Measurements from ENCODE around the gene GPRC5C.

GPRC5C gene

DNA sequence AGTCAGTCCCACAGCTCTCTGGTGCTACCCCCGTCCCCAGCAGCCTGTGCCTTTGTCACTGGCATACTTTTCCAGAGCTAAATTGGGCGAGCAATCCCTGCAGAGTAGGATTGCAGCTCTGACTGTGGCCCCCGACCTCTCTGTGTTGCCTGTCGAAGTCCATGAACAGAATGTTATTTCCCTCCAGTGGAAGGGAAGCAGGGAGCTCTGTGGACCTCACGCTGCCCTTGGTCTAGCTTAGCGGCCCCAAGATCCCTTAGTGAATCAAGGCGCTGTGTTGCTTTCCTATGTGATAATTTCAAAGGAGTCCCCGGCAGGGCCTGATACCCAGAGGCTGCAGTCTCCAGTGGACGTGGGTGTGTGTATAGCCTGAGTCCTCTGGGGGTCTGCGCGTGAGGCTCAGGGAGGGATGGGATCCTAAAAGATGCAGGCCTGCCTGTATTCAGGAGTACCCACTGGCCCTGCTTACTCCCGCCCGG, 19.1 kb downstream of the GPRC5C start:
- H3K4me3 ChIP-seq (ENCODE audit: low read depth, low read length) = no peak overlapping the region

DNA sequence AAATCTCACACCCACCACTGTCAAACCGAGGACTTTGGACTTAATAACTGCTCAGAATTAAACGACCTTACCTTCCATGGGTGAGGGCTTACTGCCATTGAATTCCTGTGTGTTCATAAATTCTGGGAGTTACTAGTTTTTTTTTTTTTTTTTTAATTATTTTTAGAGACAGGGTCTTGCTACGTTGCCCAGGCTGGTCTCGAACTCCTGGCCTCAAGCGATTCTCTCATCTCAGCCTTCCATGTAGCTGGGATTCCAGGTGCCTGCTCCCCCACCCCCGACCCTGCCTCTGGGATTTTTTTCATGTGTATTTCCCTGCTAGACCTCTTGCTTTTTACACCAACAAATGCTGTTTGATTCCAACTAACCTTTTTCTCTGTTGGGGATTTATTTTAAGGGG, 19.7 kb downstream of the GPRC5C start:
- no peak overlapping the region for H3K4me3 ChIP-seq (ENCODE audit: low read depth, low read length)

DNA sequence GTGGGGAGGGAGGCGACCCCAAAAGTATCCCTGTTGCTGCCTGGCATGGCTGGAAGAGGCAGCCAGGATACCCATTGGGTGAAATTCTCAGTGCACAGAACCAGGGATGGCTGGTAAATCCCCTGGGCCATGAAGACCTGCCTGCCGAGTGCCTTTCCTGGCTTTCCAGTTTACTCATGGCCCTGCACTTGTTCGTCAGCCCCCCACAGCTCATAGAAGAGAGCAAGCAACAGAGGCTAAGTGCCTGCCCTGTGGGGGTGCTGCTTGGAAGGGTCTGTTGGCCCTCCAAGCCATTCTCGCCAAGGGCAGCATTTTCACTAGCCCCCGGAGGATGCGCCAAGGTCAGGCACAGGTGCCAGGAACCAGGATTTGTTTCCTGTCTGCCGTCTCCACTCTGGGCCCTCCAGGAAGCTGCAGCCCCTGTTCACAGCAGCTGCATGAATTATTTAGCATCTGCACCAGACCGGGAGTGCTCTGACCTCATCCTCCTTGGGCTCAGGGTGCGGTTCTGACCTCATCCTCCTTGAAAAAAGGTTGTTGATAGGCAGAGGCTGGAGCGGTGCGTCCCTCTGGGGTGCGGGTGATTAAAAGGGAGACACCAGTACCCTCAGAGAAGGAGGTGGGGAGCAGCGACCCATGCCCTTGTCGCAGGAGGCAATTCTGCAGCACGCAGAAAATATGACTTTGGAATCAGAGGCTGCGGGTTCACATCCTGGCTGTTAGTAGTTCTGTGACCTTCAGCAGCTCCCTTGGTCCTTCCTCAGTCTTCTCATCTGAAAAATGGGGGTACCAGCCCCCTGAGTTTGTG, 20.3 kb downstream of the GPRC5C start:
- H3K4me3 ChIP-seq (ENCODE audit: low read depth, low read length) = no peak overlapping the region

DNA sequence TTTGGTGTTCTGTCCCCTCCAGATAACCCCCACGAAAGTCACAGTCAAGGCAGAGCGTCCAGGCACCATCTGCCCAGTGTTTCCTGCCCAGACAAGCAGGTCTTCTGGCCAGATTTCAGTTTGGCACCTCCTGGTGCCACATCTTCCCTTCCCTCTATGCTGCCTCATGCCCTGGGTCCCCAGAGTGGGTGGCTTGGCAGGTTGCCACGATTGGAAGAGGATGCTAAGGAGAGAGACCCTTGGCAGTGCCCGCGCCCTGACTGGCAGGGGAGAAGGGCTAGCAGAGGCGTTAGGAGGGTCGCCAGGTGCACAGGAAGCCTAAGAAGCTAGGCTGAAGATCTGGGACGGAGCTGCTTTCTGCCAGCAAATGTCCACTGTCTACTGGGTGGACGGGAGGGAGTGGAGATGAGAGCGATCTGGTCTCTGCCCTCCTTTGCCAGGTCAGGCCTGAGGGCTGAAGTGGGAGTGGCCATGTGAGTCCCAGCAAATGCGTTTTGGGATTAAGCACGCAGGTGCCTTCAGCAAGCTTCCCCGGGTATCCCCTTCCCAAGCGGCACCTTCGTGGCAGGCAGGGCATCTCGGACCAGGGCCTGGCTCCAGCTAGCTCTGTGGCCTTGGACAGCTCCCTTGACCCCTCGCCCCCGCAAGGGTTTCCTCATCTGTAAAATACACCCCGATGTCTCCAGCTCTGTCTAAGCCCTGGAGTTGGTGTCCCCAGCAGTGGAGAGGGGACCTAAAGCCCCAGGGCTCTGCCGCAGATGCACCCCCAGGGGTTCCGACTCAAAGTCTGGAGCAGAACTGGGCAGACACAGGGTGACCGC, 21.2 kb downstream of the GPRC5C start:
- H3K4me3 ChIP-seq (ENCODE audit: low read depth, low read length) = no peak overlapping the region

DNA sequence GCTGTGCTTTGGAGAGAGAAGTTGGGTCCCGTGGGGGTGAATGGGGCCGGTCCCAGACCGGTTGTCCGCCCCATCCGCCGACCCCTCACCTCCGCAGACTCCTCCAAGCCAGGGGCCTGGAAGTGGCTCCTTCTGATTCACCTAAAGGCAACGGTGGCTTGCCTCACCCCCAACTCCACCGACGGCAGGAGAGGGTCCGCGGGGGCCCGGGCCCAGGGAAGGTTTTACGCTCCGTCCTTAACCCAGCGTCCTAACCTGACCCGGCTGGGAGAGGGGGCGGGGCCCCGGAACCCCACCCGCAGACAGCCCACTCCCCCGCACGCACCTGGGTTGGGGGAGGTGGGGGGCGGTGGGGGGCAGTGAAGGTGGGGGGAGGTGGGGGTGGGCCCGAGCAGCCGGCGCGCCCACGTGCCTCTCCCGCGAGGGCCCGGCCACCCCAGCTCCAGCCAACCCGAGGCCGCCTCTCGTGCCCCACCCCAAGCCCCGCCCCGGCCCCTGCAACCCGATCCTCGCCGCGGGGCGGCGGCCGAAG, 21.8 kb downstream of the GPRC5C start:
- H3K4me3 ChIP-seq (ENCODE audit: low read depth, low read length) = peak overlapping the region; percentile 8

DNA sequence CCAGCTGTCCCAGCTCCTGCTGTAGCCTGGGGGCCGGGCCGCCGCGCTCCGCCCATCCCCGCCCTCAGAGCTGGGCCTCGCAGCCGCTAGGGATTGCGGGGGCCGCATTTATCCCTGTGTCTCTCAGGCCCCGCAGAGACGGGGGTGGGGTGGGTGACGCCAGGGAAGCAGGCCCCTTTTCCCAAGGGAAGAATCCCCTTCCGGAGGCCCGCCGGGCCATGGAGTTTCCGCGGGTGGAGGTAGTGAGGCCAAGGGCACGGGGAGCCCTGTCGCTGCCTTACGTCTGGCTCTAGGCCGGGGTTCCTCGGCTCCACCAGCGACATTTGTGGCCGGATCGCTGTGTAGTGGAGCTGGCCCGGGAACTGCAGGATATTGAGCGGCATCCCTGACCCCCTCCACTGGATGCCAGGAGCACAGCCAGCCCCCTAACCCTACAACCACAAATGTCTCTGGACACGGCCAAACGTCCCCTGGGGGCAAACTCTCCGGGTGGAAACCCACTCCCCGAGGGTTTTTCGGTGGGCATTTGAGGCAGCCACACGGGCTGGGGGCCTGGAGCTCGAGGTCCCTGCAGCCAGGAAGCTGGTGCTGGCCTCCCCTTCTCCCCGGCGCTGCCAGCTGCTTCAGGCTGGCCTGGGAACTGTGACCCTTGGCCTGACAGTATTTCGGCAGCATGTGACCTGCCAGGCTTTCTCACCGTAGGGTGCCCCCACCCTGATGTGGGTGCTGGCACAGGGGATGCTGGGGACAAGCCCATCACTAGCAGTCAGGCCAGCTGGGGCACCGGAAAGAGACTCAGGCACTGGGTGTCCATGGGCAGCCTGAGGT, 22.5 kb downstream of the GPRC5C start:
- peak overlapping the region; percentile 30 for H3K4me3 ChIP-seq (ENCODE audit: low read depth, low read length)

DNA sequence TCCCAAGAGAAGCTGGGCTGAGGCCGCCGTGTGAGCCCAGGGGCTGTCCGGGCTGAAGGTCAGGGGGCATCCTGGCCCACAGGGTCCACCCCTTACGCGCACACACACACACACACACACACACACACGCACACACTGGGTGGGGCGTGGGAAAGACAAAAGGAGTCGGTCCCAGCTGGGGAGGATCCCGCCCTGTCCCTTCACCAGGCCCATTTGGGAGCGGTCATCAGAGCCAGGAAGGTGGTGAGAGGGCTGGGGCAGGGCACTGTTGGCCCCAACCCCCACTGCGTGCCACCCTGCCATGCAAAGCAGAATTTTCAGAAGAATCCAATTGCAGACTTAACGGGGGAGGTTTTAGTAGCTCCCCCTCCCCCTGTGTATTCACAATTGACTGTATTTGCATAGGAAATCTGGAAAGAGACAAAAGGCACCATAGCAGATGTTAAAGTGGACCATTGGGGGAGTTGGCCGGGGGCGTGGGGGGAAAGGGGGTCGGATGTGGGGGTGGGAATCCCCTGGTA, 23.2 kb downstream of the GPRC5C start:
- no peak overlapping the region for H3K4me3 ChIP-seq (ENCODE audit: low read depth, low read length)

DNA sequence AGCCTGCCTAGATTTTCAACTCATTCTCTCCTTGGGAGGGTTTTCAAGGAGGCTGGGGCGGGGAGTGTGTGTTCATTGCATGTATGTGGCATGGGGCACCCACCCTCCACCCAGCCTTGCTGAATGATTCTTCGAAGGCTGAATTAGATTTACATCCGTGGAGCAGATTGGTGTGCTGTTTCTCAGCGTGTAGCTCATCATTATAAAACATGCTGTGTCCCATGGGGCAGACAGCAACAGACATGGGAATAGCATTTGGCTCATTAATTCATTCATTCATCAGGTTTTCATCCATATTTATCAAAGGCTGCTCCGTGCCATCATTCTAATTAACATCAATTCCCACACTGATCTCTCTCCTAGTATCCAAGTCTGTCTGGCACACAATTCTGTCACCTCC, 23.9 kb downstream of the GPRC5C start:
- H3K4me3 ChIP-seq (ENCODE audit: low read depth, low read length) = no peak overlapping the region

DNA sequence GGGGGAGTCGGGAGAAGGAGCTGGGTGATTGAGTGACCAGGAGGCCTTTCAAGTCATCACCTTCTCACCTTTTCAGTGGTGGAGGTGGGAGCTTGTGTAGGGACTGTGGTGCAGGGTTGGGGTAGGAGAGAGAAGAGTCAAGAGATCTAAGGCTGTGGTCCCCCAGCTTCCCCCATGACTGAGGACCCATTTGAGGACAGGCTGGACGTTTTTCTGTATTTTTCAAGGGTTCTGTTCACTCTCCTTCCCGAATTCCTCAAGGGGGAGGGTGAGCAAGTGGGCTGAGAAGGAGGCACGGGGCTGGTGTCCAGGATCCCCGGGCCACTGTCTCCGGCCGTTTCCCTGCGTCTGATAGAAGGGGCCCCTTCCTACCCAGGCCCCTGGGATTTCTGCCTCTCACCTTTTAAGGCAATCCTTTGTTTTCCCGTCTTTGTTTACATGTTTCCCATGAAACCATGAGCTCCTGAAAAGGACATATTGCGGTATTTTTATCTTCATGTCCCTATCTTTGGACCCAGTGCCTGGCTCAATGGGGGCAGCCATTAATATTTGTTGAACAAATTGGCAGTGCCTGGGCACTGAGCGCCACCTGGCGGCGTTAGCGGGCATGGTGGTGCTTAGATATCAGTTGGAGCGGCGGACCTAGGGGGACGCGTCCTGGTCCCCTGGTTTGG, 25.4 kb downstream of the GPRC5C start:
- no peak overlapping the region for H3K4me3 ChIP-seq (ENCODE audit: low read depth, low read length)

DNA sequence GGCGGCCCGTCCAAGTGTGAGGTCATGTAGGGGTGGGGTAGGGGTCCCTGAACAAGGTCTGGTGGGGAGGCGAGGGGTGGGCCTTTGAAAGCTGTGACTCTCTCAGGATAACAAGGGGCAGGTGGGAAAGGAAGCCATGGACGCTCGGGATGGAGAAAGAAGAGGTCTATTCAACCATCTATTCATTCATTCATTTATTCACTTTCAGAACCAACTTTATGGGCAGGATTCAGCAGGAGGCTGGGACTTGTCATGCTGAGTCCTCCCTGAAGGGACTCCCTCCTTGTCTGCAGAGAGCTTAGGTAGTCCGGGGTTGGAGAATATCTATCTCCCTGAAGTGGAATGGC, 25.9 kb downstream of the GPRC5C start:
- H3K4me3 ChIP-seq (ENCODE audit: low read depth, low read length) = no peak overlapping the region

DNA sequence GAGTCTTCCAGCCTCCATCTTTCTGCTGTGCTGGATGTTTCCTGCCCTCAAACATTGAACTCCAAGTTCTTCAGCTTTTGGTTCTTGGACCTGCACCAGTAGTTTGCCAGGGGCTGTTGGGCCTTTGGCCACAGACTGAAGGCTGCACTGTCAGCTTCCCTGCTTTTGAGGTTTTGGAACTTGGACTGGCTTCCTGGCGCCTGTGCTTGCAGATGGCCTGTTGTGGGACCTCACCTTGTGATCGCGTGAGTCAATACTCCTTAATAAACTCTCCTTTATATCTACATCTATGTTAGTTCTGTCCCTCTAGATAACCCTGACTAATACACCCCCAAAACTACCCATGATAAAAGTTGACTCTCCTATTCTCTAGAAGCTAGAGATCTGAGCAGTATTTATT, 26.9 kb downstream of the GPRC5C start:
- no peak overlapping the region for H3K4me3 ChIP-seq (ENCODE audit: low read depth, low read length)

DNA sequence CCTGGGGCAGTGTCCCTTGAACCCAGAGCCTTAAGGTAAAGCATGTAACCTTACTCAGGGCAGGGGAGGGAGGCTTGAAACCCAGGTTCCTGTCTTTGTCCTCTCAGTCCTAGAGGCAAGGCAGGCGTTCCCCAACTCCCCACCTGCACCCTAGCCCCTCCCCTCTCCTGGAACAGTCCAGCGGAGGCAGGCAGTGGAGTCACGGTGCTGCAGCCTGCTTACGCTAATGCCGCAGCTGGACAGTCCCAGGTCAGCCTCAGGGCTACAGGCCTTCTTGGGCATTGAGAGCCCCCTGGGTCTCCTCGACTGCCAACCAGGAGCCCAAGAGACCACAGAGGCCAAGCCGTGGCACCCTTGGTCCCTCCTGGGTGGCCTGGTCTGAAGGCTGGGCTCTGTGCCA, 27.7 kb downstream of the GPRC5C start:
- no peak overlapping the region for H3K4me3 ChIP-seq (ENCODE audit: low read depth, low read length)

DNA sequence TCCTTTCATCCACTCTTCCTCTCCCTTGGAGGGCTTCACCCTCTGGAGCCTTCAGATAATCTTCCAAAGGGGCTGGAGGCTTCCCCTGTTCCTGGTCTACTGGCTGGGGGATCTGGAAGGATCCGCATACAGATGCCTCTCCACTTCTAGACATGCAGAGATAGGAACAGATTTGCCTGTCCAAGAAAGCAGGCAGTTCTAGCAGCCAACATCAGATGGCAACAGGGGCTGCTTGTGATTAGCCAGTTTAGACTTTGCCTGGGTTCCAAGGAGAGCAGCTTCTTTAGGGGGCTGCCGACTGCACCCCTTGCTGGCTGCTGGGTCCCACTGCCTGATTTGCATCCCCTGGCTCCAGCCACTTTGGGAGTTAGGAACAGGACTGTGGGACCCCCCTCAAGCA, 28.4 kb downstream of the GPRC5C start:
- no peak overlapping the region for H3K4me3 ChIP-seq (ENCODE audit: low read depth, low read length)

DNA sequence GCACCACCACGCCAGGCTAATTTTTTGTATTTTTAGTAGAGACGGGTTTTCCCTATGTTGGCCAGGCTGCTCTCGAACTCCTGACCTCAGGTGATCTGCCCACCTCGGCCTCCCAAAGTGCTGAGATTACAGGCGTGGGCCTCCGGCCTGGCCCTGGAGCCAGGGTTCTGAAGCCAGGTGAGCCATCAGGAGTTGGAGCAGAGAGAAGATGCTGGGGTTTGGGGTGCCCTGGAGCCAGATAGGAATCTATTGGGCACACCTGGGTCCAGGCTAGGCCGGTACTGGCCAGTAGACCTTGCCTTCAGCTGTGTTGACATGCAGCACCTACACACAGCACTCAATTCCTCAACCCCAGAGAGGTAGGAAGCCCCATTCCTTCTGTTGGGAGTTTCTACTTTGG, 29.1 kb downstream of the GPRC5C start:
- no peak overlapping the region for H3K4me3 ChIP-seq (ENCODE audit: low read depth, low read length)

DNA sequence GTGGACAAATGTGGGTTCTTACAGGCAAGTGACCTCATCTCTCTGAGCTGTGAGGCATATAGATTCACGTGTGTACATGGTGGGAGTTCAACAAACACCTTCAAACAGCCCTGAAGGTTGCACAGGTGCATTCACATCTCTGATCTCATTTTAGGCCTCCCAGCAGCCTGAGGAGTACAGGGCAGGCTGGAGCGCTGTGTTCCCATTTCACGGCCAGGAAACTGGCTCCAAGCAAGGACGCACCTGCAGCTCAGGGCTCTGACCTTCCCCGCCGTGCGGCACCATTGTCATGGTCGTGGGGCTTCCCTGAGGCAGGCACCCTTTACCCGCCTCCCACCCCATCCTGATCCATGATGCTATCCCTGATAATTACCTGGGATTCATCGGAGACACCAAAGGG, 29.7 kb downstream of the GPRC5C start:
- H3K4me3 ChIP-seq (ENCODE audit: low read depth, low read length) = no peak overlapping the region

DNA sequence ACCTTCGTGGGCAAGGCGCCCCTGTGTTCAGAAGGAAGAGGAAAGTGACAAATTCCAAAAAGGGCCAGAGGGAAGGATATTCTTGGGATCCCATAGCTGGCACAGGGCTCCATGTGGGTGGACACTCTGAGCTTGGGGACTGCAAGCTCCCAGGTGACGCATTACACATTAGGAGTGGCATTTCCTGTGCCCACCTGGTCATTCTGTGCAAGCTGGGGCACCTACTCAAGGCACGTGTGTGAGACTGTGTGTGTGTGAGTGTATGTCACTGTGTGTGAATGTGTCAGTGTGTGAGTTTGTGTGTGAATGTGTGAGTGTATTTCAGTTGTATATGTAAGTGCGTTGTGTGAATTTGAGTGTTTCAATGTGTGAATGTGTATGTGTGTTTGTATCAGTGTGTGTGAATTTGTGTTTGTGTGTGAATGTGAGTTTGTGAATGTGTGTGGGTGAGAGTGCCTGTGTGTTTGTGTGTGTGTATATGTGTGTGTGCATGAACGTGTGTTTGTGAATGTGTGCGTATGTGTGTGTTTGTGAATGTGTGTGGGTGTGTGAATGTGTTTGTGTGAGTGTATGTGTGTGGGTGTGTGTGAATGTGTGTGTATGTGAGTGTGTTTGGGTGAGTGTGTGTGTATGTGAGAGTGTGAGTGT, 33.0 kb downstream of the GPRC5C start:
- H3K4me3 ChIP-seq (ENCODE audit: low read depth, low read length) = no peak overlapping the region

DNA sequence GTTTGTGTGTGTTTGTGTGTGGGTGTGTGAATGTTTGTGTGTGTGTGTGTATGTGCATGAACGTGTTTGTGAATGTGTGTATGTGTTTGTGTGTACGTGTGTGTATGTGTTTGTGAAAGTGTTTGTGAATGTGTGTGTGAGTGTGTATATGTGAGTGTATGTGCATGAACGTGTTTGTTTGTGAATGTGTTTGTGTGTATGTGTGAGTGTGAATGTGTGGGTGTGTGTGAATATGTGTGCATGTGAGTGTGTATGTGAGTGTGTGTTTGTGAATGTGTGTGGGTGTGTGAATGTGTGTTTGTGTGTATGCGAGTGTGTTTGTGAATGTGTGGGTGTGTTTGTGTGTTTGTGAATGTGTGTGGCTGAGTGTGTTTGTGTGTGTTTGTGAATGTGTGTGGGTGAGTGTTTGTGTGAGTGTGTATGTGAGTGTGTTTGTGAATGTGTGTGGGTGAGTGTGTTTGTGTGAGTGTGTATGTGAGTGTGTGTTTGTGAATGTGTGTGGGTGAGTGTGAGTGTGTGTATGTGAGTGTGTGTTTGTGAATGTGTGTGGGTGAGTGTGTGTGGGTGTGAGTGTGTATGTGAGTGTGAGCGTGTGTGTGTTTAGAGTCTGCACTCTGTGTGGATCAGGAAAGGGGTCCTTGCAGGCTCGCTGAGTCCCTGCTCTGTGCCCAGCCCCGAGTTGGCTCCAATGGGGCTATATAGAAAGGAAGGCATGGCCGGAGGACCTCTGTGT, 33.7 kb downstream of the GPRC5C start:
- no peak overlapping the region for H3K4me3 ChIP-seq (ENCODE audit: low read depth, low read length)

DNA sequence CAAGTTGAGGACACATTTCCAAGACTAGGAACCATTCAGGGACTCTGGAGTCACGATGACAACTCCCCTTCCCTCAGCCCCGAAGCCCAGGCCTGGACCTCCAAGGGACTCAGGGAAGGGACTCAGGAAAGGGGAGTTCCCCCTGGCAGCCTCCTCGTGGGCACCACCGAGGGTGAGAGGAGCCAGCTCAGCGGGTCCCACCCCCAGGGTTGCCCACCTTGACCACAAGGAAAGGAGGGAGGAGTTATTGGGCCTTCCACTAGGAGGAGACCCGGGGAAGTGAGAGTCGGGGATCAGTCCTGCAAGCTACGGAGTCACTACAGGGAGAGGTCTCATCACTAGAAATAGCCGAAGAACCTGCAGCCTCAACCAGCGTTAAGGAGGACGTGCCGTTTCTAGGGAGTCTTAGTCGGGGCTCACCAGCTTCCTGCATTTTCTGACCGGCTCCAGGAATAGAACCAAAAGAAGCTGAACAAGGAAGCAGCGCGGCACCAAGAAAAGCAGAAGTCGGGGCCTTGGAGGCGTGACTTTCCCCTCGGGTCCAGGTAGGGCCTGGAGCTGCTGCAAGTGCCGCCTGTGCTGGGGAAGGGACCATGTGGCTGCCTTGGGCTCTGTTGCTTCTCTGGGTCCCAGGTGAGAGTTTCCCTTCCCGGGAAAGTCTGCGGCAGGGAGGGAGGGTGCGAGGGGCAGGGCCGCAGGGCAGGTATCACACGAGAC, 34.4 kb downstream of the GPRC5C start, which contains the start of gene CD300A:
CD300A (plus strand) TSS at position 524 of the 717 bp plus-strand sequence; CDS start at position 594, 70 bp downstream.
- H3K4me3 ChIP-seq (ENCODE audit: low read depth, low read length) = no peak within 1 kb of the TSS
